H54 (cell line): ENCODE data around the gene GGPS1.
"Not testable (repeated sequence)": the region's sequence is repeated elsewhere in the genome, so short reads cannot be mapped to it uniquely, and the experiment has no call there.

Source experiments
- DNase-seq: peaks from one replicate; pipeline ENCODE4 v3.0.0; 2011; ENCODE audit warnings: low spot score, mixed read lengths; ENCODE audit not compliant: insufficient read length
- FAIRE-seq: peaks from 3 replicates; lab custom pipeline; 2011; peaks lifted over from hg19 to GRCh38; lab: Jason Lieb, UNC
- POLR2A ChIP-seq: IDR thresholded peaks from 2 replicates; pipeline ENCODE4 v1.6.1; 2011; ENCODE audit warnings: low read depth, mild to moderate bottlenecking, low read length

The GGPS1 gene

GRCh38 chr1:235369802-235370201 lies 41.4 kb downstream of the GGPS1 start:
- TF ChIP-seq POLR2A: no peak
- DNase-seq (no peak), FAIRE-seq (no peak)

GRCh38 chr1:235375919-235376605 lies 47.7 kb downstream of the GGPS1 start:
- FAIRE-seq: no peak
- no peak for TF ChIP-seq POLR2A
- no peak for DNase-seq

DNA sequence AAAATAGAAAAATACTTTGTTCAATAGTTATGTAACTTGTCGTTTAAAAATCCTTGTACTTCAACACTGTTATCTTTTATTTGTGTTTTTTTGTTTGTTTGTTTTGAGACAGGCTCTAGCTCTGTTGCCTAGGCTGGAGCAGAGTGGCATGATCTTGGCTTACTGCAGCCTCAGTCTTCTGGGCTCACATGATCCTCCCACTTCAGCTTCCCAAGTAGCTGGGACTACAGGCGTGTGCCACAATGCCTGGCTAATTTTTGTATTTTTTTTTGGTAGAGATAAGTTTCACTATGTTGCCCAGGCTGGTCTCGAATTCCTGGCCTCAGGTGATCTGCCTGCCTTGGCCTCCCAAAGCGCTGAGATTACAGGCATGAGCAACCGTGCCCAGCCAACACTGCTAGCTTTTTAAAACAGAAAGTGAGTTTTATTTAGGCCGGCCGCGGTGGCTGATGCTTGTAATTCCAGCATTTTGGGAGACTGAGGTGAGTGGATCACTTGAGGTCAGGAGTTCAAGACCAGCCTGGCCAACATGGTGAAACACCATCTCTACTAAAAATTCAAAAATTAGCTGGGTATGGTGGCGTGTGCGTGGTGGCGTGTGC lies 49.9 kb downstream of the GGPS1 start:
- FAIRE-seq, DNase-seq: not testable (repeated sequence)

GRCh38 chr1:235381955-235382739 lies 53.8 kb downstream of the GGPS1 start:
- not testable (repeated sequence) for FAIRE-seq, DNase-seq

- FAIRE-seq: not testable (repeated sequence)
Observed at GRCh38 chr1:235385633-235386032, 57.3 kb downstream of the GGPS1 start.

DNA sequence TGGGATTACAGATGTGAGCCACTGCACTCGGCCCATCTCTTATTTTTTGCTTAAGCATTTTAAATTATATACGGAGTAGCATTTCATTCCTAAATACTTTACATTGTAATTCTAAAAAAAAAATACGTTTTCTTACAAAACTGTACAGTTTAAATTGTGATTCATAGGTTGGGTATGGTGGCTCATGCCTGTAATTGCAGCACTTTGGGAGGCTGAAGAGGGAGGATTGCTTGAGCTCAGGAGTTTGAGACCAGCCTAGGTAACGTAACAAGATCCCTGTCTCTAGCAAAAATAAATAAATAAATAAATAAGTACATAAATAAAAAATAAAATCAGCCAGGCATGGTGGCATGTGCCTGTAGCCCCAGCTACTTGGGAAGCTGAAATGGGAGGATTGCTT lies 63.5 kb downstream of the GGPS1 start:
- FAIRE-seq (no peak), DNase-seq (no peak)
- no peak for TF ChIP-seq POLR2A

More at GRCh38 chr1:235385633-235386032, 57.3 kb downstream of the GGPS1 start:
- DNase-seq: not testable (repeated sequence)
